AG09319 (cell line): ENCODE data around the gene DHRS4.

Experiments used
- DNase-seq: peaks from one replicate; pipeline ENCODE4 v3.0.0-alpha.2; 2010; ENCODE audit warnings: low read depth; ENCODE audit errors: extremely low read depth
- TF ChIP-seq, protein P1 (sequence below): IDR thresholded peaks from 2 replicates; pipeline ENCODE4 v1.5.1; 2011; ENCODE audit warnings: low read depth, mild to moderate bottlenecking, inconsistent platforms, low read length, moderate library complexity

The DHRS4 gene

DNA sequence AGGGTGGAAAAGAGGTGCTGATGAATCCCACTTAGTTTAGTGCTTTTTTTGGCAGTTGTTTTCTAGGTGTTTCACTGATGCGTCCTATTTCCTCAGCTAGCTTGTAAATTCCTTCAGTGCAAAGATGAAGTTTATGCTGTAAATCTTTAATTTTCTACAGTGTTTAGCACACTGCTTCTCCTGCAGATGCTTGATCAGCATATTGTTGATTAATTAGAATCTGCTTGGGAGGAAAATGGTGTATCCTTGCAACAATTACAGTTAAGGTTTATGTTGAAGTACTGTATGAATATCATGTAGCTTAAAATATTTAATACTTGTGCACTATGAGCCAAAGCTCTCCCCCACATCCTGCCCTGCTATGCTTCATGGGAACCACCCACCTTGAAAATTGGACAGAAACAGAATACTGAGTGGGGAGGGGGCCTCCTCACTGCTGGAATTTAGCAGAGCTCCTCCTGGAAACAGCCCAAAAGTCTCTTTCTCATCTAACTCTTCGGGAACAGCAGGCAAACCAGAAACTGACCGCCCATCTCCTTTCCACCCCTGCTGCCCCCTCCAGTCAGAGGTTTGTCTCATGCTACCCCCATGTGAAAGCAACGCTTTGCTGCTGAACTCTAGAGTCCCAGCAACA lies 20.3 kb upstream of the DHRS4 start:
- DNase-seq, result no peak
- TF ChIP-seq, protein P1, sequence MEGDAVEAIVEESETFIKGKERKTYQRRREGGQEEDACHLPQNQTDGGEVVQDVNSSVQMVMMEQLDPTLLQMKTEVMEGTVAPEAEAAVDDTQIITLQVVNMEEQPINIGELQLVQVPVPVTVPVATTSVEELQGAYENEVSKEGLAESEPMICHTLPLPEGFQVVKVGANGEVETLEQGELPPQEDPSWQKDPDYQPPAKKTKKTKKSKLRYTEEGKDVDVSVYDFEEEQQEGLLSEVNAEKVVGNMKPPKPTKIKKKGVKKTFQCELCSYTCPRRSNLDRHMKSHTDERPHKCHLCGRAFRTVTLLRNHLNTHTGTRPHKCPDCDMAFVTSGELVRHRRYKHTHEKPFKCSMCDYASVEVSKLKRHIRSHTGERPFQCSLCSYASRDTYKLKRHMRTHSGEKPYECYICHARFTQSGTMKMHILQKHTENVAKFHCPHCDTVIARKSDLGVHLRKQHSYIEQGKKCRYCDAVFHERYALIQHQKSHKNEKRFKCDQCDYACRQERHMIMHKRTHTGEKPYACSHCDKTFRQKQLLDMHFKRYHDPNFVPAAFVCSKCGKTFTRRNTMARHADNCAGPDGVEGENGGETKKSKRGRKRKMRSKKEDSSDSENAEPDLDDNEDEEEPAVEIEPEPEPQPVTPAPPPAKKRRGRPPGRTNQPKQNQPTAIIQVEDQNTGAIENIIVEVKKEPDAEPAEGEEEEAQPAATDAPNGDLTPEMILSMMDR, result no peak

GRCh38 chr14:23933742-23934128 lies 19.8 kb upstream of the DHRS4 start:
- DNase-seq, result no peak
- TF ChIP-seq, protein P1, result no peak

GRCh38 chr14:23935158-23935557 lies 18.4 kb upstream of the DHRS4 start:
- TF ChIP-seq, protein P1, result no peak
- no peak for DNase-seq

DNA sequence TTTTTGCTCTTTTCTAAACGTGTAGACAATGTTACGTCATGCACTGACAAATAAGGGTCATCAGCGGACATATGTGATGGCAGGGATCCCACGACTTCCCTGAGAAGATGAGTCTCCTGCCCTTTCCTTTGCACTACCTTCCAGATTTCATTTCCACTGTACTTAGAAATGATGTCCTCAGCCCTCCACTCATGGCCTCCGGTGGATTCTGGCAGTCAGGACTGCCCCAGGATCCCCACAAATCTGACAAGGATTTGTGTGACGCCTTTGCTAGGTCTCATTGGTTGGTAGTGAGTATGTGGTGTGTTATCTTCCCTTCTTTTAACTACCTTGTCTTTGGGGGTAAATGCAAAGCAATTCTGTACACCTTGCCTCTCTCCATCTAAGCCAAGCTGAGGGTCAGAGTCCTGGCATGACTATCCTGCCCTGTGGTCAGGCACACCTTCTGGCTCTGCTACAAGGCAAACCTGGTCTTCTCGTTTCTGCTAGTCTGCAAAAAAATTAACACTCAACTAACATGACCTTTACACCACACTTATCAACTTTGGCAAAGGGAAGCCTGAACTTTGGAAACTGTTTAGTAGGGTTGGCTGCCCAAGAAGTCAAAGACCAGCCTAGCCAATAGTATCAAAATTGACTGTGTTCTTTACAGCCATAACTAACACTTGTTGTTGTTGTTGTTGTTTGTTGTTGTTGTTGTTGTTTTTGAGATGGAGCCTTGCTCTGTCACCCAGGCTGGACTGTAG lies 17.3 kb upstream of the DHRS4 start:
- TF ChIP-seq, protein P1, result no peak
- DNase-seq, result no peak

DNA sequence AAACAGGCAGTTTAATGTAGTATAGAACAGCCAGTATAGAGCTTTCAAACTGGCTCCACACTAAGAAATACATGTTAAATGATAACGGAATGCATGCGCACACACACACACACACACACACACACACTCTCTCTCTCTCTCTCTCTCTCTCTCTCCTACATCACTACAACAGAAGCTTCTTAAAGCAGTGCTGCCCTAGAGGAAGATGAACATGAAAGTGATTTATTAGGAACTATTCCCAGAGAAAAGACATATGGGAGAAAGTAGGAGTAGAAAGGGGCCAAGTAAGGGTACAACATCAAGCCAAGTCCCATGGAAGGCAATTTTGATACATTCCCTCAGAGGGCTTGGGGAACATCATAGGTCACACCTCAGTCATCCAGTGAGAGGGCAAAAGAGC lies 16.4 kb upstream of the DHRS4 start:
- TF ChIP-seq, protein P1, result no peak
- DNase-seq, result no peak

DNA sequence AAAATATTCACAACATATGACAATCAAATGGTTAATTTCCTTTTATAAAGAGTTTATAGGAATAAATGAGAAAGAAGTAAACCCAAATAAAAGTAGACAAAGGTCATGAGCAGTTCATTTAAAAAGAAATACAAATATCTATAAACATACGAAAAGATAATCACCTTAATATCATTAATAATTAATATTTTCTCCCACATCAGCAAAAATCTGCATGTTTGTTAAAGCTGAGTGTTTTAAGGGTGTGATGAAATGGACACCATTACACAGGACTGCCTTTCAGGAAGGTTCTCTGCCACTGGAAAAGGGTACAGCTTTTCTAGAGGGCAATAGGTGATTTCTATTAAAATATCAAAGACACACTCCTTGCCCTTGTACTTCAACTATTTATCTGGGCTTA lies 14.7 kb upstream of the DHRS4 start:
- TF ChIP-seq, protein P1, result no peak
- no peak for DNase-seq

DNA sequence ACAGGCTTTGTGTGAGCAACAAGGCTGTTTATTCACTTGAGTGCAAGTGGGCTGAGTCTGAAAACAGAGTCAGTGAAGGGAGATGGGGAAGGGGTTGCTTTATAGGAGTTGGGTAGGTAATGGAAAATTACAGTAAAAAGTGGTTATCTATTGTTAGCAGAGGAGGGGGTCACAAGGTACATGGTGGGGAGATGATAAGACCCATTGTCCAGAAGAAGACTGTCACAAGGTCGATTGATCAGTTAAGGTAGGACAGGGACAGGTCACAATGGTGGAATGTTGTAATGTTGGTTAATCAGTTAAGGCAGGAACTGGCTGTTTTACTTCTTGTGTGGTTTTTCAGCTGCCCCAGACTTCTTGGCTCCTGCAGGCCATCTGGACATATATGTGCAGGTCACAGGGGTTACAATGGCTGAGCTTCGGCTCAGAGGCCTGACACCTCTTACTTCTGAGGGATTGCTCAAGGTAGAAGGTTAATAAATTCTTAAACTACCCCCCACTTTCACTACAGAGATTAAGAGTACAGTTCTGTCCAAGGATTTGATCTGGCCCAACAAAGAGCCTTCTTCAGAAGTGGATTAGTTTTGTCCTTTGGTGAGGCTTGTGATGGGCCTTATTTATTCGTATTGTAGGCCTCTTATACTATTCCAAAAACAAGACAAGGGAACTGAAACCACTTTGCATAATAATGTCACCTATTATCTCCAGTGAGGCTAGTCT lies 13.8 kb upstream of the DHRS4 start:
- TF ChIP-seq, protein P1, result no peak
- no peak for DNase-seq
